ENCODE data around the gene DDX43. TPM values are rescaled to one million over a fixed set of nuclear protein-coding genes. Genes with fewer than 3 reads are reported as not detected.

DDX43 gene
- total RNA-seq, 1 experiment from 2014 or later = 0.68 TPM

DNA sequence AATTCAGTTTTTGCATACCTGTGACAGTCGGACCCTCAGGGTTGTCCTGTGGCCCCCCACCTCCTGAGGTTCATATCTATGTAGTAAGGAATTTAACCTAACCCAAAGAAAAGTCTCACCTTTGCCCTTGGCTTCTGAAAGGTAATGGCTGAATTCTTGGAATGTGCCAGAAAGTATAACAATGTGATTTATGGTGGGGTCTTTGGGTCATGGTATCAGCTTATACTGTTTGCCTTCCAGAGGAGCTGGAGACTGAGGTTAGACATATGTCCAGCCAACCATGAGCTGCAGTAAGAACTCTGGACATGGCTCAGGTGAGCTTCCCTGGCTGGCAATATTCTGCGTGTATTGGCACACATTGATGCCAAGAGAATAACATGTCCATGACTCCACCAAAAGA lies 26.9 kb downstream of the DDX43 start:
- Mint-ChIP-seq H3K27ac (no peak overlapping the region), H3K4me3 (no peak overlapping the region), H3K36me3 (peaks cover 11% of the 10 kb centered on the region), H3K9me3 (no peaks in the 10 kb centered on the region), H3K27me3 (ENCODE audit: low read depth) (no peaks in the 10 kb centered on the region), H3K4me1 (no peaks in the 10 kb centered on the region)
- ATAC-seq (no peak), DNase-seq (ENCODE audit: low spot score) (no peak)
- ChIA-PET CTCF (no interaction called here), POLR2A (no interaction called here)
- TF ChIP-seq, protein P1, sequence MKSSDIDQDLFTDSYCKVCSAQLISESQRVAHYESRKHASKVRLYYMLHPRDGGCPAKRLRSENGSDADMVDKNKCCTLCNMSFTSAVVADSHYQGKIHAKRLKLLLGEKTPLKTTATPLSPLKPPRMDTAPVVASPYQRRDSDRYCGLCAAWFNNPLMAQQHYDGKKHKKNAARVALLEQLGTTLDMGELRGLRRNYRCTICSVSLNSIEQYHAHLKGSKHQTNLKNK (CRISPR knock-in tag; IDR thresholded peaks at IDR 0.05) = no peak
- no peak for TF ChIP-seq ATF1 (CRISPR knock-in tag; IDR thresholded peaks at IDR 0.05)
- TF ChIP-seq, protein P2, sequence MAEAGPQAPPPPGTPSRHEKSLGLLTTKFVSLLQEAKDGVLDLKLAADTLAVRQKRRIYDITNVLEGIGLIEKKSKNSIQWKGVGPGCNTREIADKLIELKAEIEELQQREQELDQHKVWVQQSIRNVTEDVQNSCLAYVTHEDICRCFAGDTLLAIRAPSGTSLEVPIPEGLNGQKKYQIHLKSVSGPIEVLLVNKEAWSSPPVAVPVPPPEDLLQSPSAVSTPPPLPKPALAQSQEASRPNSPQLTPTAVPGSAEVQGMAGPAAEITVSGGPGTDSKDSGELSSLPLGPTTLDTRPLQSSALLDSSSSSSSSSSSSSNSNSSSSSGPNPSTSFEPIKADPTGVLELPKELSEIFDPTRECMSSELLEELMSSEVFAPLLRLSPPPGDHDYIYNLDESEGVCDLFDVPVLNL (CRISPR knock-in tag; IDR thresholded peaks at IDR 0.05; ENCODE audit: borderline replicate concordance, low read depth) = no peak
- TF ChIP-seq ZNF416 (CRISPR knock-in tag; IDR thresholded peaks at IDR 0.05) = no peak
- TF ChIP-seq, protein P3, sequence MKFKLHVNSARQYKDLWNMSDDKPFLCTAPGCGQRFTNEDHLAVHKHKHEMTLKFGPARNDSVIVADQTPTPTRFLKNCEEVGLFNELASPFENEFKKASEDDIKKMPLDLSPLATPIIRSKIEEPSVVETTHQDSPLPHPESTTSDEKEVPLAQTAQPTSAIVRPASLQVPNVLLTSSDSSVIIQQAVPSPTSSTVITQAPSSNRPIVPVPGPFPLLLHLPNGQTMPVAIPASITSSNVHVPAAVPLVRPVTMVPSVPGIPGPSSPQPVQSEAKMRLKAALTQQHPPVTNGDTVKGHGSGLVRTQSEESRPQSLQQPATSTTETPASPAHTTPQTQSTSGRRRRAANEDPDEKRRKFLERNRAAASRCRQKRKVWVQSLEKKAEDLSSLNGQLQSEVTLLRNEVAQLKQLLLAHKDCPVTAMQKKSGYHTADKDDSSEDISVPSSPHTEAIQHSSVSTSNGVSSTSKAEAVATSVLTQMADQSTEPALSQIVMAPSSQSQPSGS (CRISPR knock-in tag; IDR thresholded peaks at IDR 0.05; ENCODE audit: borderline replicate concordance, low read depth) = no peak
- TF ChIP-seq SMAD3 (CRISPR knock-in tag; IDR thresholded peaks at IDR 0.05; ENCODE audit: borderline replicate concordance) = no peak
- no peak for TF ChIP-seq NFATC4 (CRISPR knock-in tag; IDR thresholded peaks at IDR 0.05)
- TF ChIP-seq ZNF671 (CRISPR knock-in tag; IDR thresholded peaks at IDR 0.05) = no peak
- TF ChIP-seq, protein P4, sequence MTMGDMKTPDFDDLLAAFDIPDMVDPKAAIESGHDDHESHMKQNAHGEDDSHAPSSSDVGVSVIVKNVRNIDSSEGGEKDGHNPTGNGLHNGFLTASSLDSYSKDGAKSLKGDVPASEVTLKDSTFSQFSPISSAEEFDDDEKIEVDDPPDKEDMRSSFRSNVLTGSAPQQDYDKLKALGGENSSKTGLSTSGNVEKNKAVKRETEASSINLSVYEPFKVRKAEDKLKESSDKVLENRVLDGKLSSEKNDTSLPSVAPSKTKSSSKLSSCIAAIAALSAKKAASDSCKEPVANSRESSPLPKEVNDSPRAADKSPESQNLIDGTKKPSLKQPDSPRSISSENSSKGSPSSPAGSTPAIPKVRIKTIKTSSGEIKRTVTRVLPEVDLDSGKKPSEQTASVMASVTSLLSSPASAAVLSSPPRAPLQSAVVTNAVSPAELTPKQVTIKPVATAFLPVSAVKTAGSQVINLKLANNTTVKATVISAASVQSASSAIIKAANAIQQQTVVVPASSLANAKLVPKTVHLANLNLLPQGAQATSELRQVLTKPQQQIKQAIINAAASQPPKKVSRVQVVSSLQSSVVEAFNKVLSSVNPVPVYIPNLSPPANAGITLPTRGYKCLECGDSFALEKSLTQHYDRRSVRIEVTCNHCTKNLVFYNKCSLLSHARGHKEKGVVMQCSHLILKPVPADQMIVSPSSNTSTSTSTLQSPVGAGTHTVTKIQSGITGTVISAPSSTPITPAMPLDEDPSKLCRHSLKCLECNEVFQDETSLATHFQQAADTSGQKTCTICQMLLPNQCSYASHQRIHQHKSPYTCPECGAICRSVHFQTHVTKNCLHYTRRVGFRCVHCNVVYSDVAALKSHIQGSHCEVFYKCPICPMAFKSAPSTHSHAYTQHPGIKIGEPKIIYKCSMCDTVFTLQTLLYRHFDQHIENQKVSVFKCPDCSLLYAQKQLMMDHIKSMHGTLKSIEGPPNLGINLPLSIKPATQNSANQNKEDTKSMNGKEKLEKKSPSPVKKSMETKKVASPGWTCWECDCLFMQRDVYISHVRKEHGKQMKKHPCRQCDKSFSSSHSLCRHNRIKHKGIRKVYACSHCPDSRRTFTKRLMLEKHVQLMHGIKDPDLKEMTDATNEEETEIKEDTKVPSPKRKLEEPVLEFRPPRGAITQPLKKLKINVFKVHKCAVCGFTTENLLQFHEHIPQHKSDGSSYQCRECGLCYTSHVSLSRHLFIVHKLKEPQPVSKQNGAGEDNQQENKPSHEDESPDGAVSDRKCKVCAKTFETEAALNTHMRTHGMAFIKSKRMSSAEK (CRISPR knock-in tag; IDR thresholded peaks at IDR 0.05; ENCODE audit: borderline replicate concordance) = no peak
- TF ChIP-seq ZNF317 (CRISPR knock-in tag; IDR thresholded peaks at IDR 0.05; ENCODE audit: borderline replicate concordance, low read depth) = no peak
- TF ChIP-seq, protein P5, sequence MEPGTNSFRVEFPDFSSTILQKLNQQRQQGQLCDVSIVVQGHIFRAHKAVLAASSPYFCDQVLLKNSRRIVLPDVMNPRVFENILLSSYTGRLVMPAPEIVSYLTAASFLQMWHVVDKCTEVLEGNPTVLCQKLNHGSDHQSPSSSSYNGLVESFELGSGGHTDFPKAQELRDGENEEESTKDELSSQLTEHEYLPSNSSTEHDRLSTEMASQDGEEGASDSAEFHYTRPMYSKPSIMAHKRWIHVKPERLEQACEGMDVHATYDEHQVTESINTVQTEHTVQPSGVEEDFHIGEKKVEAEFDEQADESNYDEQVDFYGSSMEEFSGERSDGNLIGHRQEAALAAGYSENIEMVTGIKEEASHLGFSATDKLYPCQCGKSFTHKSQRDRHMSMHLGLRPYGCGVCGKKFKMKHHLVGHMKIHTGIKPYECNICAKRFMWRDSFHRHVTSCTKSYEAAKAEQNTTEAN (CRISPR knock-in tag; IDR thresholded peaks at IDR 0.05) = no peak
- TF ChIP-seq, protein P6, sequence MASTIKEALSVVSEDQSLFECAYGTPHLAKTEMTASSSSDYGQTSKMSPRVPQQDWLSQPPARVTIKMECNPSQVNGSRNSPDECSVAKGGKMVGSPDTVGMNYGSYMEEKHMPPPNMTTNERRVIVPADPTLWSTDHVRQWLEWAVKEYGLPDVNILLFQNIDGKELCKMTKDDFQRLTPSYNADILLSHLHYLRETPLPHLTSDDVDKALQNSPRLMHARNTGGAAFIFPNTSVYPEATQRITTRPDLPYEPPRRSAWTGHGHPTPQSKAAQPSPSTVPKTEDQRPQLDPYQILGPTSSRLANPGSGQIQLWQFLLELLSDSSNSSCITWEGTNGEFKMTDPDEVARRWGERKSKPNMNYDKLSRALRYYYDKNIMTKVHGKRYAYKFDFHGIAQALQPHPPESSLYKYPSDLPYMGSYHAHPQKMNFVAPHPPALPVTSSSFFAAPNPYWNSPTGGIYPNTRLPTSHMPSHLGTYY (CRISPR knock-in tag; IDR thresholded peaks at IDR 0.05) = no peak
- TF ChIP-seq JUN (CRISPR knock-in tag; IDR thresholded peaks at IDR 0.05) = no peak

DNA sequence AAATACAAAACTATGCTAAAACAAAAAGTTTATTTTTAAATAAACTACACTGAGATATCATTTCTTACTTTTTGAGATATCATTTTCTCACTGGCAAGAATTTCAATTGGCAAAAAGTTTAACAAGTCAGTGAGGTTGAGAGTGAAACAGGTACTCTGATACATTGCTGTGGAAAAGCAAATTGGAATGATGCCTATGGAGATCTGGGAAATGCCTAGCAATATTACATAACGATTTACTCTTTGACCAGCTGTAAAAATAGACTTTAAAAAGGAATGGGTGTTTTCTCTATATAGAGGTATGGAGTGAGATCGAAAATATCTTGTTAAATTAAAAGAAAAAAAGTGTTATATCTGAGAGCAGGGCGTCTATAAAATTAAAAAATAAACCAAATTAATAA lies 40.6 kb downstream of the DDX43 start:
- Mint-ChIP-seq H3K27me3 (ENCODE audit: low read depth) (no peaks in the 10 kb centered on the region), H3K9me3 (no peaks in the 10 kb centered on the region), H3K27ac (no peak overlapping the region), H3K4me3 (no peak overlapping the region), H3K36me3 (peaks cover 4% of the 10 kb centered on the region; the same call in 1 of the 2 replicates), H3K4me1 (no peaks in the 10 kb centered on the region)
- ChIA-PET CTCF (no interaction called here), POLR2A (no interaction called here)
- ATAC-seq = no peak
- no peak for DNase-seq (ENCODE audit: low spot score)
- TF ChIP-seq, protein P7, sequence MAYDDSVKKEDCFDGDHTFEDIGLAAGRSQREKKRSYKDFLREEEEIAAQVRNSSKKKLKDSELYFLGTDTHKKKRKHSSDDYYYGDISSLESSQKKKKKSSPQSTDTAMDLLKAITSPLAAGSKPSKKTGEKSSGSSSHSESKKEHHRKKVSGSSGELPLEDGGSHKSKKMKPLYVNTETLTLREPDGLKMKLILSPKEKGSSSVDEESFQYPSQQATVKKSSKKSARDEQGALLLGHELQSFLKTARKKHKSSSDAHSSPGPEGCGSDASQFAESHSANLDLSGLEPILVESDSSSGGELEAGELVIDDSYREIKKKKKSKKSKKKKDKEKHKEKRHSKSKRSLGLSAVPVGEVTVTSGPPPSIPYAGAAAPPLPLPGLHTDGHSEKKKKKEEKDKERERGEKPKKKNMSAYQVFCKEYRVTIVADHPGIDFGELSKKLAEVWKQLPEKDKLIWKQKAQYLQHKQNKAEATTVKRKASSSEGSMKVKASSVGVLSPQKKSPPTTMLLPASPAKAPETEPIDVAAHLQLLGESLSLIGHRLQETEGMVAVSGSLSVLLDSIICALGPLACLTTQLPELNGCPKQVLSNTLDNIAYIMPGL (CRISPR knock-in tag; IDR thresholded peaks at IDR 0.05) = no peak
- TF ChIP-seq FOXP1 (CRISPR knock-in tag; IDR thresholded peaks at IDR 0.05; ENCODE audit: borderline replicate concordance) (no peak), FOXK1 (CRISPR knock-in tag; IDR thresholded peaks at IDR 0.05) (no peak), SP1 (CRISPR knock-in tag; conservative IDR thresholded peaks at IDR 0.05) (no peak), RELA (CRISPR knock-in tag; IDR thresholded peaks at IDR 0.05; ENCODE audit: borderline replicate concordance) (no peak), CBFB (CRISPR knock-in tag; IDR thresholded peaks at IDR 0.05; ENCODE audit: low read depth) (no peak), NFE2L1 (CRISPR knock-in tag; IDR thresholded peaks at IDR 0.05) (no peak), ZNF416 (CRISPR knock-in tag; IDR thresholded peaks at IDR 0.05) (no peak)
- TF ChIP-seq, protein P8, sequence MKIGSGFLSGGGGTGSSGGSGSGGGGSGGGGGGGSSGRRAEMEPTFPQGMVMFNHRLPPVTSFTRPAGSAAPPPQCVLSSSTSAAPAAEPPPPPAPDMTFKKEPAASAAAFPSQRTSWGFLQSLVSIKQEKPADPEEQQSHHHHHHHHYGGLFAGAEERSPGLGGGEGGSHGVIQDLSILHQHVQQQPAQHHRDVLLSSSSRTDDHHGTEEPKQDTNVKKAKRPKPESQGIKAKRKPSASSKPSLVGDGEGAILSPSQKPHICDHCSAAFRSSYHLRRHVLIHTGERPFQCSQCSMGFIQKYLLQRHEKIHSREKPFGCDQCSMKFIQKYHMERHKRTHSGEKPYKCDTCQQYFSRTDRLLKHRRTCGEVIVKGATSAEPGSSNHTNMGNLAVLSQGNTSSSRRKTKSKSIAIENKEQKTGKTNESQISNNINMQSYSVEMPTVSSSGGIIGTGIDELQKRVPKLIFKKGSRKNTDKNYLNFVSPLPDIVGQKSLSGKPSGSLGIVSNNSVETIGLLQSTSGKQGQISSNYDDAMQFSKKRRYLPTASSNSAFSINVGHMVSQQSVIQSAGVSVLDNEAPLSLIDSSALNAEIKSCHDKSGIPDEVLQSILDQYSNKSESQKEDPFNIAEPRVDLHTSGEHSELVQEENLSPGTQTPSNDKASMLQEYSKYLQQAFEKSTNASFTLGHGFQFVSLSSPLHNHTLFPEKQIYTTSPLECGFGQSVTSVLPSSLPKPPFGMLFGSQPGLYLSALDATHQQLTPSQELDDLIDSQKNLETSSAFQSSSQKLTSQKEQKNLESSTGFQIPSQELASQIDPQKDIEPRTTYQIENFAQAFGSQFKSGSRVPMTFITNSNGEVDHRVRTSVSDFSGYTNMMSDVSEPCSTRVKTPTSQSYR (CRISPR knock-in tag; IDR thresholded peaks at IDR 0.05) = no peak

Measured in WTC11 (cell line).